ENCODE results near the gene LSM12. TPM values are rescaled to one million over a fixed set of nuclear protein-coding genes. Genes with fewer than 3 reads are reported as not detected.

Gene LSM12
- total RNA-seq, 3 donors from 2014 or later: 45.1 to 63.5 (median 48.2) TPM

DNA sequence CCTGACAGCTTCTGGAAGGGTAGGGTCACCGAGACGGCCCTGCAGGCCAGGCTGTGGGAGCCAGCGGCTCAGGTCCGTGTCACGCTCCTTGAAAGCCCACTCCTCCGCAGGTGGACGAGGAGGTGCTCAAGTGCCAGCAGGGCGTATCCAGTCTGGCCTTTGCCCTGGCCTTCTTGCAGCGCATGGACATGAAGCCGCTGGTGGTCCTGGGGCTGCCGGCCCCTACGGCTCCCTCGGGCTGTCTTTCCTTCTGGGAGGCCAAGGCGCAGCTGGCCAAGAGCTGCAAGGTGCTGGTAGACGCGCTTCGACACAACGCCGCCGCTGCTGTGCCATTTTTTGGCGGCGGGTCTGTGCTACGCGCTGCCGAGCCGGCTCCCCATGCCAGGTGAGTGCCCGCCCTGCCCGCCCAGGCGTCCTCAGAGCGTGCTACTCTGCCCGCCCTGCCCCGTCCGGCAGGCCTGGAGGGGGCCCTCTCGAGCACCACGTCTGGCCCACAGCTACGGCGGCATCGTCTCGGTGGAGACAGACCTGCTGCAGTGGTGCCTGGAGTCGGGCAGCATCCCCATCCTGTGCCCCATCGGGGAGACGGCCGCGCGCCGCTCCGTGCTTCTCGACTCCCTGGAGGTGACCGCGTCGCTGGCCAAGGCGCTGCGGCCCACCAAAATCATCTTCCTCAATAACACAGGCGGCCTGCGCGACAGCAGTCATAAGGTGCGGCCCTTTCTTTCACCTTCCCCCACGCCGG, 60.8 kb downstream of the LSM12 start:
- Histone ChIP-seq H3K9me3 (no peaks in the 10 kb centered on the region), H3K36me3 (ENCODE audit: low read depth) (no peaks in the 10 kb centered on the region), H3K4me1 (ENCODE audit: low read depth) (peaks cover 36% of the 10 kb centered on the region), H3K4me3 (peak overlapping the region; percentile 24)
- DNase-seq: peak; percentile 74 to 83 (median 82)
- ATAC-seq: peak; percentile 72
- TF ChIP-seq, protein P1, sequence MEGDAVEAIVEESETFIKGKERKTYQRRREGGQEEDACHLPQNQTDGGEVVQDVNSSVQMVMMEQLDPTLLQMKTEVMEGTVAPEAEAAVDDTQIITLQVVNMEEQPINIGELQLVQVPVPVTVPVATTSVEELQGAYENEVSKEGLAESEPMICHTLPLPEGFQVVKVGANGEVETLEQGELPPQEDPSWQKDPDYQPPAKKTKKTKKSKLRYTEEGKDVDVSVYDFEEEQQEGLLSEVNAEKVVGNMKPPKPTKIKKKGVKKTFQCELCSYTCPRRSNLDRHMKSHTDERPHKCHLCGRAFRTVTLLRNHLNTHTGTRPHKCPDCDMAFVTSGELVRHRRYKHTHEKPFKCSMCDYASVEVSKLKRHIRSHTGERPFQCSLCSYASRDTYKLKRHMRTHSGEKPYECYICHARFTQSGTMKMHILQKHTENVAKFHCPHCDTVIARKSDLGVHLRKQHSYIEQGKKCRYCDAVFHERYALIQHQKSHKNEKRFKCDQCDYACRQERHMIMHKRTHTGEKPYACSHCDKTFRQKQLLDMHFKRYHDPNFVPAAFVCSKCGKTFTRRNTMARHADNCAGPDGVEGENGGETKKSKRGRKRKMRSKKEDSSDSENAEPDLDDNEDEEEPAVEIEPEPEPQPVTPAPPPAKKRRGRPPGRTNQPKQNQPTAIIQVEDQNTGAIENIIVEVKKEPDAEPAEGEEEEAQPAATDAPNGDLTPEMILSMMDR (IDR thresholded peaks at IDR 0.05): no peak
- intact Hi-C loops (cut with DNase I, micrococcal nuclease): no loop called here

DNA sequence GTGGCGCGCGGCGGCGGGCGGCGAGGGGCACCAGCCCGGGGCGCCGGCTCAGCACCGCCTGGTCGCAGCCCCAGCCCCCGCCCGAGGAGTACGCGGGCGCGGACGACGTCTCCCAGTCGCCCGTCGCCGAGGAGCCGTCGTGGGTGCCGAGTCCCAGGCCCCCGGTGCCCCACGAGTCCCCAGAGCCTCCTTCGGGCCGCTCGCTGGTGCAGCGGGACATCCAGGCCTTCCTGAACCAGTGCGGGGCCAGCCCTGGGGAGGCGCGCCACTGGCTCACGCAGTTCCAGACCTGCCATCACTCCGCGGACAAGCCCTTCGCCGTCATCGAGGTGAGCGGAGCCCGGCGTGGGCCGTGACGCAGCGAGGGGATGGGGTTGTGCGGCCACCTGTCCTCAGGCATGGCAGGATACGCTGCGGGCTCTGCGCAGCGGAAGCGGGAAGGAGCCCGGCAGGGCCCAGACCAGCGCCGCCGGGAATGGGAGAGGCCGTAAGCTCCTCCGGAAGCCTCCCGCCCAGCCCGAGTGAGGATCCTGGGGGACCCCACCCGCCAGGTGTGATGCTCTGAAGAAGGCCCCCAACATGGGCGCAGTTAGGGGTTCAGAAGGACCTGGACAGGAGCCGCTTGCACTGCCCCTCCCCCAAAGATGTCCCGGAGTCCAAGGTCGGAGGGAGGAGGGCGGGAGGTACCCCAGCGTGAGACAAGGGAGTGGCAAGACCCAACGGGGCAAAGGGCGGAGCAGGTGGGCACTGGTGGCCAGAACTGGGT, 61.5 kb downstream of the LSM12 start:
- Histone ChIP-seq H3K9me3 (no peaks in the 10 kb centered on the region), H3K4me1 (ENCODE audit: low read depth) (peaks cover 36% of the 10 kb centered on the region), H3K4me3 (peak overlapping the region; percentile 24), H3K36me3 (ENCODE audit: low read depth) (no peaks in the 10 kb centered on the region)
- ATAC-seq: peak; percentile 32
- intact Hi-C loops (cut with DNase I, micrococcal nuclease): no loop called here
- TF ChIP-seq, protein P1 (IDR thresholded peaks at IDR 0.05): no peak
- peak; percentile 69 to 72 (median 69) for DNase-seq

DNA sequence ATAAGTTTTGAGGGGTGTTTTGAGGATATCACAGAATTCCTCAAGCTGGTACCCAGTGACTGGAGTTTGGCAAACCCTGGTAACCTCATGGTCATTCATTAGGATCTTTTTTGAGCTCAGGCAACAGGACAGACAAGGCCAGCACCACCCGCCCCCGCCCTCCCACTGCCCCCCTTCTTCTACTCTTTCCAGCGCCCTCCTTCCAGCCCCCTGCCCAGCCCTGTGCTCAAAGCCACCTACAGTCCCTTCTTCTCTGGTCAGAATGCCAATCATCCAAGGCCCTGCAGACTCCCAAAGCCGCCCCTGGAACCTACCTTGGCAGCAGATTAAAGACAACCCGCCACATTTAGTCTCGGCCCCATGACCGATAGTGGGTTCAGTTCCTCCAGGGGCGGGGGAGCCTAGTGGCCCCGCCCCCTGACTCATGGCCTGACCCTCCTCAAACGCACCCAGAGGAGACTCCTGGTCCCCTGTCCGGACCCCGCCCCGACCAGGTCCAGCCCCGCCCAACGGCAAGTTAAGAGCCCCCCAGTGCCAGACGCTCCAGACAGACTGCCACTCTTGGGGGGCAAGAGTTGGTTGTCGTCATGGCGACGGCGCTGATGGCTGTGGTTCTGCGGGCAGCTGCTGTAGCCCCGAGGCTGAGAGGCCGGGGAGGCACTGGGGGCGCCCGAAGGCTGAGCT, 62.3 kb downstream of the LSM12 start, which contains the start of gene NAGS:
Gene NAGS, plus strand, starts transcription at position 546 of the 684 bp plus-strand sequence. Its CDS starts 42 bp downstream, at position 588.
- peaks cover 36% of the 10 kb centered on the region for H3K4me1 ChIP-seq (ENCODE audit: low read depth)
- ATAC-seq (no peak), DNase-seq (peak; percentile 45 to 64 (median 63))
- no peaks in the 10 kb centered on the region for H3K36me3 ChIP-seq (ENCODE audit: low read depth)
- intact Hi-C loops (cut with DNase I, micrococcal nuclease): no loop called here
- TF ChIP-seq, protein P1 (IDR thresholded peaks at IDR 0.05): no peak
- no peaks in the 10 kb centered on the region for H3K9me3 ChIP-seq
- peak within 1 kb of the TSS; percentile 24 for H3K4me3 ChIP-seq

- H3K4me1 ChIP-seq (ENCODE audit: low read depth): peaks cover 26% of the 10 kb centered on the region
- peak in 1 of 3 donors; percentile 34 for DNase-seq
- no peaks in the 10 kb centered on the region for H3K9me3 ChIP-seq
- H3K4me3 ChIP-seq: no peak overlapping the region
- no peaks in the 10 kb centered on the region for H3K36me3 ChIP-seq (ENCODE audit: low read depth)
- intact Hi-C loops (cut with DNase I, micrococcal nuclease): no loop called here
- ATAC-seq: no peak
- TF ChIP-seq, protein P1 (IDR thresholded peaks at IDR 0.05): no peak
Measured at GRCh38 chr17:44002141-44002848, 64.2 kb downstream of the LSM12 start.

GRCh38 chr17:44001461-44001920, 65.0 kb downstream of the LSM12 start:
- peaks cover 23% of the 10 kb centered on the region for H3K4me1 ChIP-seq (ENCODE audit: low read depth)
- intact Hi-C loops (cut with DNase I, micrococcal nuclease): no loop called here

More at GRCh38 chr17:44001461-44001920, 65.0 kb downstream of the LSM12 start:
- ATAC-seq: no peak
- Histone ChIP-seq H3K4me3 (no peak overlapping the region), H3K36me3 (ENCODE audit: low read depth) (no peaks in the 10 kb centered on the region), H3K9me3 (no peaks in the 10 kb centered on the region)
- DNase-seq: peak in 1 of 3 donors; percentile 17
- TF ChIP-seq, protein P1 (IDR thresholded peaks at IDR 0.05): no peak

Measured in mucosa of descending colon (tissue), 3 donors.